NT2/D1 (cell line): ENCODE measurements around the gene PHF21B.

Experiments used
- YY1 ChIP-seq: IDR thresholded peaks from 2 replicates; pipeline ENCODE4 v1.6.1; 2011; ENCODE audit not compliant: insufficient read length, insufficient read depth
- ZNF274 ChIP-seq: IDR thresholded peaks from 2 replicates; pipeline ENCODE4 v1.6.1; 2011; ENCODE audit warnings: mild to moderate bottlenecking, low read depth, low read length

GRCh38 chr22:44855855-44856254 lies 153.9 kb downstream of the PHF21B start:
- TF ChIP-seq YY1 (no peak), ZNF274 (no peak)
